Neural progenitor cell (in vitro differentiated cells): ENCODE measurements around the gene ABHD11.

Experiments used
- EZH2 ChIP-seq: fragments of 200-600 bp; sonication (generic); IDR thresholded peaks from 2 replicates; pipeline ENCODE4 v1.6.1; 2017; ENCODE audit warnings: antibody characterized with exemption, mild to moderate bottlenecking, moderate library complexity
- TF ChIP-seq, protein P1 (sequence below): fragments of 200-600 bp; sonication (generic); IDR thresholded peaks from 2 replicates; pipeline ENCODE4 v1.5.1; 2017; ENCODE audit warnings: antibody characterized with exemption, mild to moderate bottlenecking

DNA sequence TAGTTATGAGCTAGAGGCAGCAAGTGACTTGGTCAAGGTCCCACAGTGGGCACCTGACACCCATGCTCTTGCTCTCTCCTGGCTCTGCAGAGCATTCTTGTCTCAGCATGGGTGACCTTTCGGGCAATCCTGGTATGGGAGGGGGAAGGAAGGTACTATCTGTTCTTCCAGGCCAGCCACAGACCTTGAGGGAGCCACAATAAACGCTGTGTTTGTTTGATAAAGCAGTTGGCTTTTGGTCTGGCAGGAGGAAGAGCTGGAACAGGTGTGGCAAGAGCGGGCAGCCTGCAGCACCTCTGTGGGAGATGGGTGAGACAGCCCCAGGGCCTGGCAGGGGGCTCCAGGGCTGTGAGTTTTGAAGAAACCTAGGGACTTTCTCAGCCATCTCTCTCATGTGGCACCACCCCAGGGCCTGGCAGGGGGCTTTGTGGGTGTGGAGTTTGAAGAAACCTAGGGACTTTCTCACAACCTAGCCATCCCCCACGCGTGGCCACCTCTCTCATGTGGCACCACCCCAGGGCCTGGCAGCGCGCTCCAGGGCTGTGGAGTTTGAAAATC lies 20.1 kb upstream of the ABHD11 start:
- TF ChIP-seq, protein P1, sequence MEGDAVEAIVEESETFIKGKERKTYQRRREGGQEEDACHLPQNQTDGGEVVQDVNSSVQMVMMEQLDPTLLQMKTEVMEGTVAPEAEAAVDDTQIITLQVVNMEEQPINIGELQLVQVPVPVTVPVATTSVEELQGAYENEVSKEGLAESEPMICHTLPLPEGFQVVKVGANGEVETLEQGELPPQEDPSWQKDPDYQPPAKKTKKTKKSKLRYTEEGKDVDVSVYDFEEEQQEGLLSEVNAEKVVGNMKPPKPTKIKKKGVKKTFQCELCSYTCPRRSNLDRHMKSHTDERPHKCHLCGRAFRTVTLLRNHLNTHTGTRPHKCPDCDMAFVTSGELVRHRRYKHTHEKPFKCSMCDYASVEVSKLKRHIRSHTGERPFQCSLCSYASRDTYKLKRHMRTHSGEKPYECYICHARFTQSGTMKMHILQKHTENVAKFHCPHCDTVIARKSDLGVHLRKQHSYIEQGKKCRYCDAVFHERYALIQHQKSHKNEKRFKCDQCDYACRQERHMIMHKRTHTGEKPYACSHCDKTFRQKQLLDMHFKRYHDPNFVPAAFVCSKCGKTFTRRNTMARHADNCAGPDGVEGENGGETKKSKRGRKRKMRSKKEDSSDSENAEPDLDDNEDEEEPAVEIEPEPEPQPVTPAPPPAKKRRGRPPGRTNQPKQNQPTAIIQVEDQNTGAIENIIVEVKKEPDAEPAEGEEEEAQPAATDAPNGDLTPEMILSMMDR: no peak
- no peak for TF ChIP-seq EZH2
